Endodermal cell (in vitro differentiated cells): ENCODE measurements around the gene SIGLEC1. TPM values are rescaled to one million over a fixed set of nuclear protein-coding genes. Genes with fewer than 3 reads are reported as not detected.

Source experiments
- DNase-seq: peaks from one replicate; pipeline ENCODE4 v3.0.0-alpha.2; 2017
- H3K27ac ChIP-seq: 2 replicates; pipeline ENCODE4 v1.5.1; 2013; ENCODE audit warnings: mild to moderate bottlenecking, low read depth, low read length, moderate library complexity
- H3K27me3 ChIP-seq: 2 replicates; pipeline ENCODE4 v1.6.1; 2013; ENCODE audit warnings: mild to moderate bottlenecking, low read length, moderate library complexity; ENCODE audit not compliant: insufficient read depth, control insufficient read depth, poor library complexity, severe bottlenecking
- H3K36me3 ChIP-seq: 2 replicates; pipeline ENCODE4 v1.7.0; 2013; ENCODE audit warnings: mild to moderate bottlenecking, low read length, moderate library complexity; ENCODE audit not compliant: control insufficient read depth, insufficient read depth
- H3K4me1 ChIP-seq: one replicate; pipeline ENCODE4 v1.7.0; 2013; ENCODE audit warnings: low read length; ENCODE audit not compliant: control insufficient read depth, insufficient read depth
- H3K4me3 ChIP-seq: 2 replicates; pipeline ENCODE4 v1.5.1; 2013; ENCODE audit warnings: mild to moderate bottlenecking, low read length, moderate library complexity
- H3K9ac ChIP-seq: 2 replicates; pipeline ENCODE4 v1.6.1; 2013; ENCODE audit warnings: mild to moderate bottlenecking, low read length, moderate library complexity; ENCODE audit not compliant: poor library complexity, severe bottlenecking; ENCODE audit errors: extremely low read depth
- H3K9me3 ChIP-seq: 2 replicates; pipeline ENCODE4 v1.6.1; 2013; ENCODE audit warnings: mild to moderate bottlenecking, low read length, moderate library complexity; ENCODE audit not compliant: control insufficient read depth
- H3K27ac Mint-ChIP-seq: 2 replicates; pipeline ENCODE4 v1.8.0; 2020; ENCODE audit warnings: mixed read lengths
- H3K27me3 Mint-ChIP-seq: 2 replicates; pipeline ENCODE4 v1.8.0; 2021; ENCODE audit warnings: mild to moderate bottlenecking, mixed read lengths; ENCODE audit not compliant: insufficient read depth
- H3K36me3 Mint-ChIP-seq: 2 replicates; pipeline ENCODE4 v1.8.0; 2020; ENCODE audit warnings: low read depth, mixed read lengths
- H3K4me1 Mint-ChIP-seq: 2 replicates; pipeline ENCODE4 v1.8.0; 2020; ENCODE audit warnings: mixed read lengths
- H3K4me3 Mint-ChIP-seq: 2 replicates; pipeline ENCODE4 v1.8.0; 2020; ENCODE audit warnings: mild to moderate bottlenecking, moderate library complexity, mixed read lengths
- H3K9me3 Mint-ChIP-seq: 2 replicates; pipeline ENCODE4 v1.8.0; 2020; ENCODE audit warnings: mild to moderate bottlenecking, mixed read lengths
- CTCF ChIP-seq: fragments of 200-600 bp; sonication (generic); conservative IDR thresholded peaks from 2 replicates; pipeline ENCODE4 v1.5.0; 2021; ENCODE audit warnings: antibody characterized with exemption, mild to moderate bottlenecking
- WGBS, 2 experiments: methylation state at CpG; one replicate each; pipeline versions ENCODE4 v1.1.5 to v1.1.7; 2013; ENCODE audit warnings: missing lambda C conversion rate in 2 of 2, mixed read lengths in 1 of 2; ENCODE audit not compliant: insufficient coverage in 1 of 2, insufficient read length in 1 of 2; 5-methylcytosine and 5-hydroxymethylcytosine counted together
- total RNA-seq, 2 donors: library from RNA; stranded (reverse); fragmentation: NEBNext Ultra II Directional in 1 of 2; extraction: Animal tissue kit (Norgen Biotek cat#: 25700) in 1 of 2; gene quantifications; 2 replicates in 1 of 2; 3 replicates in 1 of 2; pipeline ENCODE4 v1.2.1, GENCODE V29; 2021

The SIGLEC1 gene
- total RNA-seq, 2 donors from 2014 or later: not detected

- H3K4me1 Mint-ChIP-seq: no peaks in the 10 kb centered on the region
- Histone ChIP-seq H3K9me3 (no peaks in the 10 kb centered on the region), H3K4me1 (no peaks in the 10 kb centered on the region), H3K27me3 (peaks cover 54% of the 10 kb centered on the region), H3K27ac (no peak within 1 kb of the TSS), H3K4me3 (no peak within 1 kb of the TSS), H3K9ac (no peak within 1 kb of the TSS), H3K36me3 (no peaks in the 10 kb centered on the region)
- no peak for TF ChIP-seq CTCF
- peak within 1 kb of the TSS; percentile 23 for H3K4me3 Mint-ChIP-seq
- H3K36me3 Mint-ChIP-seq: no peaks in the 10 kb centered on the region
- H3K27me3 Mint-ChIP-seq: peaks cover 52% of the 10 kb centered on the region
- peak; percentile 77 for DNase-seq
- no peak within 1 kb of the TSS for H3K27ac Mint-ChIP-seq
- 28 to 53% methylated on average over 8 to 67 of the region's 67 CpGs for WGBS, 2 experiments
- H3K9me3 Mint-ChIP-seq: no peaks in the 10 kb centered on the region
Observed at GRCh38 chr20:3732327-3733118, 20.1 kb upstream of the SIGLEC1 start, which contains the start of gene HSPA12B. HSPA12B (plus strand) TSS chr20:3732685; CDS start chr20:3738675, 5,990 bp downstream.

GRCh38 chr20:3731944-3732326 lies 19.5 kb upstream of the SIGLEC1 start:
- Mint-ChIP-seq H3K4me1 (no peaks in the 10 kb centered on the region), H3K36me3 (no peaks in the 10 kb centered on the region), H3K27ac (no peak overlapping the region), H3K9me3 (no peaks in the 10 kb centered on the region), H3K27me3 (peaks cover 58% of the 10 kb centered on the region), H3K4me3 (no peak overlapping the region)
- Histone ChIP-seq H3K27ac (no peak overlapping the region), H3K4me1 (no peaks in the 10 kb centered on the region), H3K9ac (no peak overlapping the region), H3K27me3 (peaks cover 60% of the 10 kb centered on the region), H3K4me3 (no peak overlapping the region), H3K36me3 (no peaks in the 10 kb centered on the region), H3K9me3 (no peaks in the 10 kb centered on the region)
- TF ChIP-seq CTCF: no peak
- WGBS, 2 experiments: 70 to 77% methylated on average over 3 to 16 of the region's 16 CpGs
- no peak for DNase-seq

- Mint-ChIP-seq H3K27ac (no peak overlapping the region), H3K27me3 (peaks cover 61% of the 10 kb centered on the region), H3K9me3 (no peaks in the 10 kb centered on the region), H3K4me1 (no peaks in the 10 kb centered on the region), H3K4me3 (no peak overlapping the region), H3K36me3 (no peaks in the 10 kb centered on the region)
- no peak overlapping the region for H3K4me3 ChIP-seq
- no peaks in the 10 kb centered on the region for H3K36me3 ChIP-seq
- no peaks in the 10 kb centered on the region for H3K9me3 ChIP-seq
- TF ChIP-seq CTCF: no peak
- H3K27me3 ChIP-seq: peaks cover 63% of the 10 kb centered on the region
- DNase-seq: peak; percentile 36
- no peak overlapping the region for H3K27ac ChIP-seq
- no peak overlapping the region for H3K9ac ChIP-seq
- 91 to 93% methylated on average over 7 to 12 of the region's 12 CpGs for WGBS, 2 experiments
- no peaks in the 10 kb centered on the region for H3K4me1 ChIP-seq
Observed at GRCh38 chr20:3730803-3731672, 18.6 kb upstream of the SIGLEC1 start.
